HG02571 (cell line): ENCODE measurements around the gene ZBTB5.
"Not testable (repeated sequence)": the region's sequence is repeated elsewhere in the genome, so short reads cannot be mapped to it uniquely, and the experiment has no call there.

Experiments used
- ATAC-seq: cut with Tn5 transposase; IDR thresholded peaks from one replicate; pipeline ENCODE4 v1.9.1; 2021; ENCODE audit warnings: mild to moderate bottlenecking, moderate library complexity; ENCODE audit not compliant: unreplicated experiment

Gene ZBTB5

GRCh38 chr9:37486616-37487548 is 21.6 kb upstream of the ZBTB5 start:
- no peak for ATAC-seq

GRCh38 chr9:37486256-37486615 is 21.0 kb upstream of the ZBTB5 start:
- no peak for ATAC-seq

GRCh38 chr9:37485389-37486255 is 20.4 kb upstream of the ZBTB5 start, which contains the start of gene POLR1E:
Gene POLR1E (plus strand): TSS chr9:37485948. CDS start chr9:37486048, 100 bp downstream.
- ATAC-seq = peak; percentile 95

- no peak for ATAC-seq
Measured at GRCh38 chr9:37480759-37481158, 15.5 kb upstream of the ZBTB5 start.

GRCh38 chr9:37477987-37478619 is 12.9 kb upstream of the ZBTB5 start:
- not testable (repeated sequence) for ATAC-seq

- not testable (repeated sequence) for ATAC-seq
Measured at GRCh38 chr9:37477443-37477842, 12.2 kb upstream of the ZBTB5 start.

- no peak for ATAC-seq
Measured at GRCh38 chr9:37476930-37477329, 11.7 kb upstream of the ZBTB5 start.

GRCh38 chr9:37474438-37474837 is 9.2 kb upstream of the ZBTB5 start:
- no peak for ATAC-seq

- ATAC-seq = not testable (repeated sequence)
Measured at GRCh38 chr9:37473982-37474381, 8.7 kb upstream of the ZBTB5 start.

GRCh38 chr9:37471942-37472684 is 6.9 kb upstream of the ZBTB5 start:
- ATAC-seq = no peak

GRCh38 chr9:37468620-37469019 is 3.4 kb upstream of the ZBTB5 start:
- ATAC-seq = no peak

GRCh38 chr9:37467530-37467929 is 2.3 kb upstream of the ZBTB5 start:
- ATAC-seq = not testable (repeated sequence)

- ATAC-seq = peak; percentile 4
Measured at GRCh38 chr9:37466037-37466709, 923 bp upstream of the ZBTB5 start.

GRCh38 chr9:37464426-37465248 is 613 bp downstream of the ZBTB5 start:
- ATAC-seq = peak; percentile 34

- ATAC-seq = no peak
Measured at GRCh38 chr9:37464006-37464405, 1.2 kb downstream of the ZBTB5 start.

GRCh38 chr9:37456817-37457216 is 8.4 kb downstream of the ZBTB5 start:
- no peak for ATAC-seq

GRCh38 chr9:37455884-37456647 is 9.2 kb downstream of the ZBTB5 start:
- ATAC-seq = no peak

GRCh38 chr9:37454238-37454637 is 11.0 kb downstream of the ZBTB5 start:
- ATAC-seq = no peak
